ENCODE measurements around the gene UBR4. TPM values are rescaled to one million over a fixed set of nuclear protein-coding genes. Genes with fewer than 3 reads are reported as not detected.

The UBR4 gene
- polyA plus RNA-seq, 1 donor (not counting 4 experiments of a cell fraction or from before 2014, with no cell fraction given), result 39.0 TPM

- Histone ChIP-seq H3K4me2 (ENCODE audit: control insufficient read depth, extremely low read depth, insufficient read depth, low read depth, low read length) (no peak overlapping the region), H4K20me1 (ENCODE audit: control insufficient read depth, extremely low read depth, insufficient read depth, low read length) (no peaks in the 10 kb centered on the region), H3K4me3 (ENCODE audit: control insufficient read depth in 2 of 3, extremely low read depth in 1 of 3, insufficient read depth in 2 of 3, low read depth in 1 of 3, low read length in 3 of 3) (no peak overlapping the region), H3K9me3 (ENCODE audit: control insufficient read depth, low read depth, low read length) (no peaks in the 10 kb centered on the region), H3K9me1 (ENCODE audit: control insufficient read depth, extremely low read depth, insufficient read depth, low read length) (no peaks in the 10 kb centered on the region), H3K79me2 (ENCODE audit: control insufficient read depth, insufficient read depth, low read length) (no peaks in the 10 kb centered on the region), H3K27ac (ENCODE audit: control insufficient read depth, insufficient read depth, low read length) (no peak overlapping the region), H3K9ac (ENCODE audit: control insufficient read depth, extremely low read depth, insufficient read depth, low read length) (no peak overlapping the region), H3K27me3 (ENCODE audit: control insufficient read depth, extremely low read depth, insufficient read depth, low read length) (no peaks in the 10 kb centered on the region), H3K36me3 (ENCODE audit: control insufficient read depth in 2 of 2, extremely low read depth in 1 of 2, insufficient read depth in 2 of 2, low read length in 2 of 2) (peaks cover 50 to 57% of the 10 kb centered on the region in 2 experiments), H2AFZ (ENCODE audit: control insufficient read depth, low read length) (no peak overlapping the region), H3K4me1 (ENCODE audit: control insufficient read depth, extremely low read depth, insufficient read depth, low read length) (no peaks in the 10 kb centered on the region)
- FAIRE-seq (no peak), DNase-seq (ENCODE audit: low read depth, low spot score) (no peak)
- no peak for TF ChIP-seq CTCF (optimal IDR thresholded peaks at IDR 0.05 in 1 of 3, IDR thresholded peaks at IDR 0.05 in 1 of 3, conservative IDR thresholded peaks at IDR 0.05 in 1 of 3; ENCODE audit: extremely low read depth in 1 of 3, insufficient read depth in 2 of 3, low read length in 3 of 3)
- TF ChIP-seq EZH2 (IDR thresholded peaks at IDR 0.05; ENCODE audit: low read length), result no peak
- dilution Hi-C loops (cut with MboI; ENCODE audit: extremely low pct_ligation_motif_present, low sequenced_read_pairs), result no loop called here
Observed at GRCh38 chr1:19122668-19123067, 87.4 kb downstream of the UBR4 start.

- Histone ChIP-seq H3K9me3 (ENCODE audit: control insufficient read depth, low read depth, low read length) (no peaks in the 10 kb centered on the region), H2AFZ (ENCODE audit: control insufficient read depth, low read length) (no peak overlapping the region), H3K9me1 (ENCODE audit: control insufficient read depth, extremely low read depth, insufficient read depth, low read length) (no peaks in the 10 kb centered on the region), H3K9ac (ENCODE audit: control insufficient read depth, extremely low read depth, insufficient read depth, low read length) (no peak overlapping the region), H3K4me3 (ENCODE audit: control insufficient read depth in 2 of 3, extremely low read depth in 1 of 3, insufficient read depth in 2 of 3, low read depth in 1 of 3, low read length in 3 of 3) (no peak overlapping the region), H3K79me2 (ENCODE audit: control insufficient read depth, insufficient read depth, low read length) (no peaks in the 10 kb centered on the region), H3K36me3 (ENCODE audit: control insufficient read depth in 2 of 2, extremely low read depth in 1 of 2, insufficient read depth in 2 of 2, low read length in 2 of 2) (peaks cover 53 to 54% of the 10 kb centered on the region in 2 experiments), H3K4me1 (ENCODE audit: control insufficient read depth, extremely low read depth, insufficient read depth, low read length) (no peaks in the 10 kb centered on the region), H3K27me3 (ENCODE audit: control insufficient read depth, extremely low read depth, insufficient read depth, low read length) (no peaks in the 10 kb centered on the region), H3K4me2 (ENCODE audit: control insufficient read depth, extremely low read depth, insufficient read depth, low read depth, low read length) (no peak overlapping the region), H4K20me1 (ENCODE audit: control insufficient read depth, extremely low read depth, insufficient read depth, low read length) (no peaks in the 10 kb centered on the region), H3K27ac (ENCODE audit: control insufficient read depth, insufficient read depth, low read length) (no peak overlapping the region)
- DNase-seq (ENCODE audit: low read depth, low spot score) (no peak), FAIRE-seq (no peak)
- TF ChIP-seq CTCF (optimal IDR thresholded peaks at IDR 0.05 in 1 of 3, IDR thresholded peaks at IDR 0.05 in 1 of 3, conservative IDR thresholded peaks at IDR 0.05 in 1 of 3; ENCODE audit: extremely low read depth in 1 of 3, insufficient read depth in 2 of 3, low read length in 3 of 3) (no peak), EZH2 (IDR thresholded peaks at IDR 0.05; ENCODE audit: low read length) (no peak)
- dilution Hi-C loops (cut with MboI; ENCODE audit: extremely low pct_ligation_motif_present, low sequenced_read_pairs), result no loop called here
Observed at GRCh38 chr1:19121192-19121591, 88.9 kb downstream of the UBR4 start.

All from keratinocyte (primary cell).